HG02798 (cell line): ENCODE results near the gene ZBTB5.
A peak's percentile ranks its signal among the peaks of the same experiment; 100 is the strongest.
"Not testable (repeated sequence)": the region's sequence is repeated elsewhere in the genome, so short reads cannot be mapped to it uniquely, and the experiment has no call there.

ENCODE experiments used
- ATAC-seq: cut with Tn5 transposase; IDR thresholded peaks from one replicate; pipeline ENCODE4 v1.9.1; 2021; ENCODE audit warnings: mild to moderate bottlenecking; ENCODE audit not compliant: unreplicated experiment, poor library complexity

Gene ZBTB5

DNA sequence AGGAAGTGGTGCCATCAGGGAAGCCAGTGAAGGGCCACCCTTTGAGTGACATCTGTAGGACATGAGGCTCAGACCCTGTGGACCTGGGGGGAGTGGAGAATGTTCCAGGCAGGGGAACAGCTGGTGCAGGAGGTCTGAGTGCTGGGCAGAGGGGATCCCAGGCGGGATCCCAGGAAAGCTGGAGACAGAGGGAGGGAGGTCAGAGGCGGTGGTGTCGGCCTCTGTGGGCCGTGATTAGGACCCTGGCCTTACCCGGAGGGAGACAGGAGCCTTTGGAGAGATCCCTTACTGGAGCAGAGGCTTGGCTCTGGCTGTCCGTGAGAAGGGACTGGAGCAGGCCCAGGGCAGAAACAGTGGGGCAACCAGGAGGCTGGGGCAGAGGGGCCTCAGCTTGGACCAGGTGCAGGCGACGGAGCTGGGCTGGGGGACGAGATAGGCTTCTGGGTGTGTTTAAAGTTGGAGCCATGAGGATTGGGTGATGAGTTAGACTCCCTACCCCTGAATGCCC, 54.8 kb downstream of the ZBTB5 start:
- no peak for ATAC-seq

DNA sequence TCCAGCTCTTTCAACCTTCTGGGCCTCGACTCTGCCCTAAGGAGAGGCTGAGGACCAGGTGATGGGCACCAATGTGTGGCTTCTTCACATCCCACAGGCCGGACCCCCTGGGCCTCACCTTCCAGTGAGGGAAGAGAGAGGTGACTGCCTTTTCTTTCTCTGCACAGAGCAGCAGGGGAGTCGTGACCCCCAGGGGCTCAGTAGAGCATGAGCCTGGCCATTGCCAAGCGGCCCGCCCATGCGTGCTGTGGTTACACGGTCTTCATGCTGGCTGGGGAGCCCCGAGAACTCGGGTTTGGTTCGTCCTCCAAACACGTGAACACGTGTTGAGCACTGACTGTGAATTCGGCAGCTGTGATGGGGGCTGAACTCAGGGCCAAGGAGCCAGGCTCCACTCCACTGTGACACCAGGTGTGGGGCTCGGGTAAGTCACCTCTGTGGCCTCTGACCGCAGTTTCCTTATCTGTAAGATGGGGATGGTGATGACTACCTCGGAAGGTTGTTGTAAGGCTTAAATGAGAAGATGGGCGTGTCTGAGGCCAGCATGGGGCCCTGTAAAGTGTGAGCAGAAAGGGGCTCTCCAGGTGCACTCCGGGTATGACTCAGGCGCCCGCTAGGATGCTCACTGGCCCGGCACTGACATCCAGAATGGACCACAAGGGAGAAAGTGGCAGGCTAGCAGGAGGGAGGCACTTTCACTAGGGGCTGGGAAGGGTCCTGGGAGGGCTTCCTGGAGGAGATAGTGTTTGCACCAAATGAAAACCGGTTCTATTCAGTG, 56.1 kb downstream of the ZBTB5 start:
- ATAC-seq: peak; percentile 90

DNA sequence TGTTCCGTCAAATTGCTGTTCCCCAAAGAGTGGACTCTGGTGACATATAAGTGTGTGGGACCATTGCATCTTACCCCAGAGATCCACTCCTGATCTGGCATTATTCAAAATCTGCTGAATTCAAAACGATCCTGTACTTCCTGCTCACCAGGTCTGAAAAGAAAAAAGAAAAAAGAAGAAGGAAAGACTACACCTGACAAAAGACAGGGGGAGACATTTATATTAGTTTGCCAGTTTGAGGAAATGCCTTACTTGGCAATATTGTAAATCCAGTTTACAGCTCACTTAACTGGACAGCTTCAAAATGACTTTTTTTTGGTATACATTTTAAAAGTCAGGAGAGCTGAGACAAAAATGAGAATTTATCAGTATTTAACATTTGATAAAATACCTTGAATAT, 57.8 kb downstream of the ZBTB5 start:
- no peak for ATAC-seq

DNA sequence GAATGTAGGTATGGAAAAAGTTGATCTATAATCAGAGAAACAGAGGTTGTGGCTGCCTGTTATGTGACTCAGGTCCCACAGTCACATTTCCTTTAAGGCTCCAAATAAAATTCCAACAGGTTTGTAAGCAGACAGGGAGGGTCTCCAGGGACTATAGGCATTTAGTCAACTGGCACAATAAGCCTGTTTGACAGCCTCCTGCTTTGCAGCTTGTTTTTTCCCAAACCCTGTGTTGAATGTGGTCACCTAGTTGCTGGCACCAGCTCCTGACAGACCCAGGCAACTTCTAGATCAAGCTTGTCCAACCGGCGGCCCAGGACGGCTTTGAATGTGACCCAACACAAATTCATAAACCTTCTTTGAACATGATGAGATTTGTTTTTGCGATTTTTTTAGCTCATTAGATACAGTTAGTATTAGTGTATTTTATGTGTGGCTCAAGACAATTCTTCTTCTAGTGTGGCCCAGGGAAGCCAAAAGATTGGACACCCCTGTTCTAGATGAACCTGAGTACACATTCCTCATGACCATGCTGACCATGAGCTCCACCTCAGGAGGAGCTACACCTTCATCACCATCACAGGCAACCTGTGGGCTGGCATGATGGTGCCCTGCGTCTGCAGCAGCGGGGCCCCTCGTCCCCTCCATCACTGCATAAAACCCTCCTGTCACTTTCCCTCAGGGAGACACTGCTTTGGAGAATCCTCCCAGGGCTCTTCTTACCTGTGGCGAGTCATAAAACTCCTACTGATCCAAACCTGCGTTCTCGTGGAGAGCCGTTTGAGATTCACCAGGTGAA, 58.4 kb downstream of the ZBTB5 start:
- ATAC-seq: no peak

DNA sequence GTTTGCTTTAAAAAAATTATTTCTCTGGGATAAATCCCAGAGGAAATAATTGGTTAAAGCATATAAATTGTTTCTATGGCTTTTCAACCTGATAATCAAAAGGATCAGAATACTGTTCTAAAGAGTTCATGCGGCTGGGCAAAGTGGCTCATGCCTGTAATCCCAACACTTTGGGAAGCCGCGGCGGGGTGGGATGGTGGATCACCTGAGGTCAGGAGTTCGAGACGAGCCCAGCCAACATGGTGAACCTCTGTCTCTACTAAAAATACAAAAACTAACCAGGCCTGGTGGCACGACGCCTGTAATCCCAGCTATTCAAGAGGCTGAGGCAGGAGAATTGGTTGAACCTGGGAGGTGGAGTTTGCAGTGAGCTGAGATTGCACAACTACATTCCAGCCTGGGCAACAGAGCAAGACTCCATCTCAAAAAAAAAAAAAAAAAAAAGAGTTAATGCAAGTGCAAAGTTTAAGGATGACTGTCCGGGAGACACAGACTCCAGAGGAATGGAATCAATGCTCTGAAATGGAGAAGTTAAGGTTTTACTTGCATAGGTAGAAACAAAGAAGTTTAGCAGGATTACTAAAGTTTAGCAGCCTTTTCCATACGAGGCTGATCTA, 59.4 kb downstream of the ZBTB5 start:
- ATAC-seq: no peak

DNA sequence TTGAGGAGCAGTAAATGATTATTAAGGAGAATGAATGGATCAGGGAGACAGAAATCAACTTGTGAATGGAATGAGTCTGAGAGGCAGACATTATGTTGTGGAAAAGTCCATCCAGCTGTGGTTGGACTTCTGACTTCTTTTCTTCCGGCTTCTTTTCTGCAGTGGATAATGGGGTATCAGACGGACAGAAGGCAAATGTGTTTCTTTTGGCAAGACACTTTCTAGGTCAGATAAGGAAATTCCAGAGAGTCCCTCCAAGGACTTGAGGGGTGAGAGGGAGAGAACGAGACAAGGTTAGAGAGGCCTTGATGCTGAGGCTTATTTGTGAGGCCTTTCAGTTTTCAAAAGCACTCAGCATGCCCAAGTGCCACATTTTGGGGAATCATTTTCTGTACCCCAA, 59.9 kb downstream of the ZBTB5 start:
- ATAC-seq: no peak

DNA sequence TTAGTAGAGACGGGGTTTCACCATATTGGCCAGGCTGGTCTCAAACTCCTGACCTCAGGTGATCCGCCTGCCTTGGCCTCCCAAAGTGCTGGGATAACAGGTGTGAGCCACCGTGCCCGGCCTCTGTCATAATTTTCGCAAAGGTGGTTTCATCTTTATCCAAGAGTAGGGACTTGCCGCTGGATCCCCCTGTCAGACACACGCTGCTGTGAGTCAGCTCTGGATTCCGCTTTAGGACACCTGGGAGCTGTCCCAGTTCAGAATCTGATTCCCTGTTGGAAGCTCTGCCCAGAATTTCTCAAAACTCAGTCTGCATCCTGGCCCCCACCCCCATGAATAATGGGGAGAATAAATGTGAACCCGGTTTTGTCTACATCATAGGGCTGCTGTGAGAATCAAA, 60.7 kb downstream of the ZBTB5 start:
- ATAC-seq: no peak

DNA sequence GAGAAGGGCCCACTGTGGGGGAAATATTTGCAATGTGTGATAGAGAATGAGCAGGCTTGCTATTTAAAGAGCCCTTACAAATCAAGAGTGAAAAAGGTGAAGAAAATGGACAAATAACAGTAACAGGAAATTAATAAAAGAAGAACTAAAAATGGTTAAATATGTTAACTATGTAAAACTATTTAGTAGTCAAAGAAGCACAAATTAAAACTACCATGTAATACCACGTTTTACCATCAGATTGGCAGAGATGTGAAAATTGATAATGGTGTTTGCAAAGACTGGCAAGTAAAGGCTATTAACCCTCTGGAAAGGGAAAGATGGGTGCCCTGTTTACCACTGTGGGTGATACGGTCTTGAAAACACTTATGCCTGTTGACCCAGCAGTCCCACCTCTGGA, 65.9 kb downstream of the ZBTB5 start:
- no peak for ATAC-seq

DNA sequence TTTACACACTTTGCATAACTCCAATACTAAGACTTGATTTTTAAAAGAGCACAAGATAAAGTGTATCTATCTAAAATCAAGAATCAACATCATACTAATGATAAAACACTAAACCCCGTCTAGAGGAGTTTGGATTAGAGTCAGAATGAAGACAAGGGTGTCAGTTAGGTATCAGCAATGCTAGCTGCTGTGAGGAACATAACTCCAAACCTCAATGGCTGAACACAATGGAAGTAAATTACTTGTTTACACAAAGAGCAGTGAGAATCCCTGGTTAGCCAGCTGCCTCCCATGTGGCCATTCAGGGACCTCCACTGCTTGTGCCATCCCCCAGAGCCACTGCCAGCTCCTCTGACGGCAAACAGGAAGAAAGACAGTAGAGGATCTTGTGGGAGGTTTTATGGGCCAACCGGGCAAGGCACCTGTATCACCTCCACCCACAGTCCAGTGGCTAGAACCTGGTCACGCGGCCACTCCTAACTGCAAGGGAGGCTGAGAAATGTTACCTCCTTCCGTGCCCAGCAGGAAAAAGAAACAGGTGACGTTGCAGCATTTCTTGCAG, 66.7 kb downstream of the ZBTB5 start:
- ATAC-seq: no peak

DNA sequence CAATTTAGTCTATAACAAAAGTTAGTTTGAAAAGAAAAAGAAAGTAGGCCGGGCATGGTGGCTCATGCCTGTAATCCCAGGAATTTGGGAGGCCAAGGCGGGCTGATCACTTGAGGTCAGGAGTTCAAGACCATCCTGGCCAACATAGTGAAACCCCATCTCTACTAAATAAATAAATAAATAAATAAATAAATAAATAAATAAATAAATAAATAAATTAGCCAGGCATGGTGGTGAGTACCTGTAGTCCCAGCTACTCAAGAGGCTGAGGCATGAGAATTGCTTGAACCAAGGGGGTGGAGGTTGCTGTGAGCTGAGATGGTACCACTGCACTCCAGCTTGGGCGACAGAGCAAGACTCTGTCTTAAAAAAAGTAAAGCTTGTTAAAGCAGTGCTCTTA, 67.3 kb downstream of the ZBTB5 start:
- ATAC-seq: not testable (repeated sequence)

DNA sequence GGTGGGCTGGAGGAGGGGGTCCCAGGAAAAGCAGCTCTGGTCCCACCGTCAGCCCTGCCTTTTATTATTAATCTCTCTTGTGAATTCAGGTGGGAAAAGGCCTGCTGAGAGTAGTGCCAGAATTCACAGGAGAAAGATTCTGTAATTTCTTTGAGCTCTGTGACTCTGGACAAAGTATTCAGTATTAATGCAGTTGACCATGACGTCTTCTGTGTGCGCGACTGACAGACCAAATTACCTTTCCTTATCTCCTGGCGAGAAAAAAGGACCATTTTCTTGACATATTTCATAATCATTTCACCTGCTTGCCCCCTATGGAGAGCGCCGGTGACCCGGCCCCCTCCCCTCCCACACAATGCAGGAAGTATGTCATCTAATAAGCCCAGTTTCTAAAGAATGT, 69.6 kb downstream of the ZBTB5 start:
- ATAC-seq: no peak

DNA sequence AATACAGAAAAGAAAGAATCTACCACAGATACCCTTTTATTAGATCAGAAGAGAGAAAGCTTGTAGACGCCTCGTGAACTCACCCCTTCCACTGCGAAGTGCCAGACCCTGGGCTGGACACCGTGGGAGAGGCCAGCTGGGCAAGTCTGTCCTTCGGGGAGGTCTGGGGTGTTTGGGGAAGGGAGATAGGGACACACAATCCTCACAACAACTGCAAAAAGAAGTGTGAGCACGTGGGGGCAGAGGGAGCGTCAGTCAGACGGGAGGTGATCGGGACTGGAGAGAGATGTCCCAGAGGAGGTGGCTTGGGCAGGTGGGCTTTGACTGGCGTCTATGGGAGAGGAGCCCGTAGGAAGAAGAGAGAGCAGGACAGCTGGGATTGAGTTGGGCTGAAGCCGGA, 70.0 kb downstream of the ZBTB5 start:
- no peak for ATAC-seq

DNA sequence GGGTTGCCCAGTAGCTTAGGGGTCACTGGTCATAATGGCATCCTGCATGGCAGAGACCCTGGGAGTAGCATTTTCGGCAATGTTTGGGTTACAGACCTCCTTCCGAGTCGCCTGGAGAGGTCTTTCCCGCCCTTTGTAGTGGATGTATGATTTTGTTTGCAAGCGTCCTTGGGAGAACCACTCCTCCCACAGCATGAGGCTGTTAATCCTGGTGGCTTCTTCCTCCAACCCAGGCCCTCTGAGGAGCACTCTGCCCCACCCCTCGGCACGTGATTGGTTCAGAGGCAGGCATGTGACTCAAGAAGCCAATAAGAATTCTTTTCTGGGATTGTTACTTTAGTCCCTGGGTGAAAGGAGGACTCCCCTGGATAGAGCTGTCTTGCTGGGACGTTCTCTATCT, 73.0 kb downstream of the ZBTB5 start:
- ATAC-seq: no peak

DNA sequence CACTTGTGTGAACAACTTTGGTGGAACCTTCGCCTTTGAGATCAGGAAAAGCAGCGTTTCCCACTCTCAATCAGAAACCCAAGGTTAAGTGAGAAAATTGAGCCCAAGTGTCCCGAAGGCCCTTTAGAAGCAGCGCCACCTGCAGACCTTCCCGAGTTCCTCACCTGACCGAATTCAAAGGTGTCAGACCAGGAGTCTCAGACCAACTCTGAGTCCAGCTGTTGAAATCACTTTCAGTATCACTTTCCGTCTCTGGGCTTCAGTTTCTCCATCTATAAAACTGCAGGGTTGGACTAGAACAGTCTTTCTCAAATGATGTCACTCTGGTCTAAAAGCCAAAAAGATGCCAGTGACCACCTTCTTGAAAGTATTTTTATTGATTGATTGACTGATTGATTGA, 74.5 kb downstream of the ZBTB5 start:
- peak; percentile 93 for ATAC-seq
